Lower lobe of right lung (tissue), 2 donors: Measurements from ENCODE around the gene CDON. TPM values are rescaled to one million over a fixed set of nuclear protein-coding genes. Genes with fewer than 3 reads are reported as not detected.

Experiments
- ATAC-seq, 2 donors: fragments of 200-7000 bp; cut with Tn5 transposase; one replicate each; pipeline ENCODE4 v1.9.1; 2020 to 2022; ENCODE audit warnings: mild to moderate bottlenecking in 2 of 2, moderate library complexity in 2 of 2
- DNase-seq: peaks from one replicate; pipeline ENCODE4 v3.0.0-alpha.2; 2020
- H3K27ac ChIP-seq: fragments of 200-600 bp; one replicate; pipeline ENCODE4 v1.8.0; 2022
- H3K27me3 ChIP-seq: fragments of 200-600 bp; one replicate; pipeline ENCODE4 v1.8.0; 2022; ENCODE audit warnings: low read depth
- H3K36me3 ChIP-seq: fragments of 200-600 bp; one replicate; pipeline ENCODE4 v1.8.0; 2022; ENCODE audit warnings: mild to moderate bottlenecking
- H3K4me1 ChIP-seq: fragments of 200-600 bp; one replicate; pipeline ENCODE4 v1.8.0; 2022
- H3K4me3 ChIP-seq: fragments of 200-600 bp; one replicate; pipeline ENCODE4 v1.8.0; 2022; ENCODE audit warnings: mild to moderate bottlenecking
- H3K9me3 ChIP-seq: fragments of 200-600 bp; one replicate; pipeline ENCODE4 v1.8.0; 2022
- intact Hi-C: fragments of 100-400 bp; cut with DNase I; formaldehyde crosslinking; loops from one replicate; pipeline ENCODE4 v1.11.0; 2022
- total RNA-seq: library from RNA; stranded (reverse); fragmentation: NEBNext Ultra II Directional; extraction: Animal tissue kit (Norgen Biotek cat#: 25700); gene quantifications from one replicate; pipeline ENCODE4 v1.2.1, GENCODE V29; 2021
- TF ChIP-seq, protein P1 (sequence below): fragments of 200-600 bp; IDR thresholded peaks from one replicate; pipeline ENCODE4 v1.8.0; 2022; ENCODE audit warnings: antibody characterized with exemption, mild to moderate bottlenecking
- donor health status: DM: no; HTN: yes; CAD: no; lungs with severe emphysema.

The CDON gene
- total RNA-seq, 1 donor from 2014 or later, result 18.5 TPM

DNA sequence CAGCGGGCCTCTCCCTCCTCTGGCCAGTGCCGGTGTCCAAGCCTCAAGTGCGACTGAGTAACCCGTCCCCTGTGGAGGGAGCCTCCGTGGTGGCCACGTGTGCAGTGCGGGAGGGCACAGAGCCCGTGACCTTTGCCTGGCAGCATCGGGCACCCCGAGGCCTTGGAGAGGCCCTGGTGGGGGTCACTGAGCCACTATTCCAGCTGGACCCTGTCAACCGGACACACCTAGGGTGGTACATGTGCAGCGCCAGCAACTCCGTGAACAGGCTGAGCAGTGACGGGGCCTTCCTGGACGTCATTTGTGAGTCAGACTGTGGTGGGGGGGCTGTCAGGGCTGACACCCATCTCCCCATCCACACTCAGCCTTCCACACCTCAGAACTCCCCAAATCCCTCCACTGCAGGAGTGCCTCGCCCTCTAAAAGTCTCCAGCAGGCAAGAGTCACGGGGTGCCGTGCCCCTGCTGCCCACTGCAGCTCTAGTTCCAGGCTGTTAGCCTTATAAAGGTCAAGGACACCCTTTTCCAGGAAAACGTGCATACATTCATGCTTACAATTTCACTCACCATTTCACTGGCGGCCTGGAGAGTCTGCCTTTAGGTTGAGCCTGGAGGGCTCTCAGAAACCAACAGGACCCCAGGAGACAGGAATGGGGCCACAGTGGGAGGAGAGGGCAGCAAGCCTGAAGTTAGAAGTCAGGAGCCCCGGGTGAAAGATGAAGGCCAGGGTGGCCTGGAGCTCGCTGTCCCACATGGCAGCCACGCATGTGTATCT, 114.2 kb downstream of the CDON start:
- ATAC-seq (no peak), DNase-seq (no peak)
- no peaks in the 10 kb centered on the region for H3K27me3 ChIP-seq
- H3K4me1 ChIP-seq, result no peaks in the 10 kb centered on the region
- H3K9me3 ChIP-seq, result no peaks in the 10 kb centered on the region
- intact Hi-C loops, result no loop called here
- no peaks in the 10 kb centered on the region for H3K36me3 ChIP-seq
- TF ChIP-seq, protein P1, sequence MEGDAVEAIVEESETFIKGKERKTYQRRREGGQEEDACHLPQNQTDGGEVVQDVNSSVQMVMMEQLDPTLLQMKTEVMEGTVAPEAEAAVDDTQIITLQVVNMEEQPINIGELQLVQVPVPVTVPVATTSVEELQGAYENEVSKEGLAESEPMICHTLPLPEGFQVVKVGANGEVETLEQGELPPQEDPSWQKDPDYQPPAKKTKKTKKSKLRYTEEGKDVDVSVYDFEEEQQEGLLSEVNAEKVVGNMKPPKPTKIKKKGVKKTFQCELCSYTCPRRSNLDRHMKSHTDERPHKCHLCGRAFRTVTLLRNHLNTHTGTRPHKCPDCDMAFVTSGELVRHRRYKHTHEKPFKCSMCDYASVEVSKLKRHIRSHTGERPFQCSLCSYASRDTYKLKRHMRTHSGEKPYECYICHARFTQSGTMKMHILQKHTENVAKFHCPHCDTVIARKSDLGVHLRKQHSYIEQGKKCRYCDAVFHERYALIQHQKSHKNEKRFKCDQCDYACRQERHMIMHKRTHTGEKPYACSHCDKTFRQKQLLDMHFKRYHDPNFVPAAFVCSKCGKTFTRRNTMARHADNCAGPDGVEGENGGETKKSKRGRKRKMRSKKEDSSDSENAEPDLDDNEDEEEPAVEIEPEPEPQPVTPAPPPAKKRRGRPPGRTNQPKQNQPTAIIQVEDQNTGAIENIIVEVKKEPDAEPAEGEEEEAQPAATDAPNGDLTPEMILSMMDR, result no peak
- no peak overlapping the region for H3K4me3 ChIP-seq
- no peak overlapping the region for H3K27ac ChIP-seq

DNA sequence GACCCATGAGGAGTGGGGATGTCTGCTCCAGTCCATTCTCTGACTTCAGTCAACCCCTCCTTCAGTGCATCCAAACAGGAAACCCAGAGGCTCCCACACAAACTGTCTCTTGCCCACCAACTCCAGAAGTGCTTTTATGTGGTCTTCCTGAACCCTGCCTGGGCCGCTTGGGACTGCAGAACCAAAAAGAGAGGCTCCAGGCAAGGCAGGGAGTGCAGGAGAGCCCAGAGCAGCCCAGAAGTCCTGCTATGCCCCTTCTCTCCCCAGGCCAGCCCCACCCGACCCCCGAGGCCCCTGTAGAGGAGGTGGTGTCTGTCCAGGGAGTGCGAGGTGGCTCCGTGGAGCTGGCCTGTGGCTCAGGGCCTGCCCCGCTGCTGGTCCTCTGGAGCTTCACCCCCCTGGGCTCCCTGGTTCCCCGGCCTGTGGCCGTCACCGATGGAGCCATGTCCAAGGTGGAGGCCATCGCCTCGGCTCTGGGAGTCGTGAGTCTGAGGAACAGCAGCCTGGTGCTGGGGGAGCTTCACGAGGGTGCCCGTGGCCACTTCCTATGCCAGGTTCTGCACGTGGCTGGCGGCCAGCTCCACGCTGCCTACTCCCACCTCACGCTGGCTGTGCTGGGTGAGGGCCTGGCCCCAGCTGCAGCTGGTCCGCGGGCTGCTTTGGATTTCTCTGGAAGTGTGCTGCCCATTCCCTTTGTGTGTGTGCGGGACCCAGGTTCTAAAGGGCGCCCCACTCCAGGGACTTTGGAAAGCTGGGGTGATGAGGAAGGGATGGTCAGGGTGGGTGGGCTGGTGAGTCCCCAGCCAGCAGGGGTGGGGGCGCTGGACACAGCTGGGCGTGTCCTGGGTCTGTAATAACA, 115.0 kb downstream of the CDON start:
- H3K4me3 ChIP-seq, result no peak overlapping the region
- H3K9me3 ChIP-seq, result no peaks in the 10 kb centered on the region
- H3K4me1 ChIP-seq, result no peaks in the 10 kb centered on the region
- TF ChIP-seq, protein P1, result no peak
- peaks cover 3% of the 10 kb centered on the region for H3K27me3 ChIP-seq
- ATAC-seq (no peak), DNase-seq (no peak)
- H3K27ac ChIP-seq, result no peak overlapping the region
- intact Hi-C loops, result no loop called here
- no peaks in the 10 kb centered on the region for H3K36me3 ChIP-seq

DNA sequence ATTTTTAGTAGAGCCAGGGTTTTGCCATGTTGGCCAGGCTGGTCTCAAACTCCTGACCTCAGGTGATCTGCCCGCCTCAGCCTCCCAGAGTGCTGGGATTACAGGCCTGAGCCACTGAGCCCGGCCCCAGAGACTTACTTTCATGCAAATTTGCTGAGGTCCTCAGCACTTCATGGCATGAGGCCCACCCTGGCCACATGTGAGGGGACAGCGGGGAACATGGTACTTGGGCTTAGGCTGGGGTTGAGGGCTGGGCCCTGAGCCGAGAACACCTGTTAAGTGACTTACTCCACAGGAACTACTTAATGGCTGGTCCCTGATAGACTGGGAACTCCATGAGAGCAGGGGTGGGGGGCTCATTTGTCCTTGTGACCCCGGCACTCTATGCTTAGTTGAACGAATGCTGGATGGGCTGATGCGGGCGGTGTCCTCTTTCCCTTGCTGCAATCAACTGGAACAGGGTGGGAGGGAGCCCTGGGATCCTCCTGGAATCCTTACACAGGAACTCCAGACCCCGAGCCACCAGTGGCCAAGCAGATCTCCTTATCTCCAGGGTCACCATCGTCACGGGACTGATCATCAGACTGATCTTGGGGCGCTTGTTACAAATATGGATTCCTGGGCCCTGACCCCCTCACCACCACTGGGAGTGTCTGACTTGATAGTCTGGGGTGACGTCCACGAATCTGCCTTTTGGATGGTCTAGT, 115.8 kb downstream of the CDON start:
- DNase-seq, result no peak
- no peaks in the 10 kb centered on the region for H3K4me1 ChIP-seq
- H3K9me3 ChIP-seq, result no peaks in the 10 kb centered on the region
- TF ChIP-seq, protein P1, result no peak
- intact Hi-C loops, result no loop called here
- no peaks in the 10 kb centered on the region for H3K36me3 ChIP-seq
- no peak for ATAC-seq
- no peak overlapping the region for H3K4me3 ChIP-seq
- H3K27me3 ChIP-seq, result peaks cover 3% of the 10 kb centered on the region
- no peak overlapping the region for H3K27ac ChIP-seq

DNA sequence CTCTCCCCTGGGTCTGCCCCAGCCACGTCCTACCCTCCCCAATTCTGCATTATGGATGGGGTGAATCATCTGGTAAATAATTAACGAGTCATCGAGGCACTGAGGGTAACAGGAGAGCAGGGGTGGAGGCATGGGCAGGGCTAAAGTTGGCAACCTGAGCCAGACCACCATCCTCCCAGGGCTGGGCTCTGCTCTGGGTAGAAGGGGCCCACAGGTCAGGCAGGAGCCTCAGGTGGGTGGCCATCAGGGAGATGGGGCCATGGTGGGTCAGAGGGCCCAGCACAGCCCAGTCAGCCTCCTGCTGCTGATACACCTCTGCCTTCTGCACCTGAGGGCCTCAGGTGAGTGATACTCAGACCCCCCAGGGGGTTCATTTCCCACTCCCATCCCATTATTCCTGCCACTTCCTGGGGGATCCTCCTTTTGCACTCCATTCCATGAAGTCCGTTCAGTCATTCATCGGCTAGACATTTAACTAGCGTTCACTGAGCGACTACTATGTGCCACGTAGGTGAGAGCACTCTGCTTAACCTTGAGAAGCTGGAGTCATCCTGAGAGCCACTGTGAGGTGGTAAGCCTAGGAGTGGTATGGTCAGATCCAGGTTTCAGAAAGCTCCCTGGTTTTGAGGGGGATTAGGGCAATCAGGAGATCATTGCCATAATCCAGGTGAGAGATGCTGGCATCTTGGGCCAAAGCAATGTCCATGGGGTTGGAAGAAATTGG, 116.7 kb downstream of the CDON start, which contains the start of gene VSIG10L2:
Gene VSIG10L2 (plus strand): TSS at position 248 of the 724 bp plus-strand sequence. CDS start 12 bp downstream, at position 260.
- Histone ChIP-seq H3K4me1 (no peaks in the 10 kb centered on the region), H3K27ac (no peak within 1 kb of the TSS), H3K9me3 (no peaks in the 10 kb centered on the region), H3K36me3 (no peaks in the 10 kb centered on the region), H3K27me3 (peaks cover 3% of the 10 kb centered on the region), H3K4me3 (no peak within 1 kb of the TSS)
- intact Hi-C loops, result no loop called here
- DNase-seq (no peak), ATAC-seq (no peak)
- TF ChIP-seq, protein P1, result no peak
